ENCODE measurements around the gene FMN2.
"Not testable (repeated sequence)": the region's sequence is repeated elsewhere in the genome, so short reads cannot be mapped to it uniquely, and the experiment has no call there.

Gene FMN2

GRCh38 chr1:240145120-240145519, 53.4 kb downstream of the FMN2 start:
- H3K4me3 Mint-ChIP-seq, result no peak overlapping the region
- no peak for DNase-seq
- H3K36me3 Mint-ChIP-seq (ENCODE audit: low read depth), result no peaks in the 10 kb centered on the region
- no peaks in the 10 kb centered on the region for H3K27me3 Mint-ChIP-seq
- H3K9me3 Mint-ChIP-seq, result no peaks in the 10 kb centered on the region
- H3K4me1 Mint-ChIP-seq (ENCODE audit: low read depth), result no peaks in the 10 kb centered on the region
- H3K27ac Mint-ChIP-seq, result no peak overlapping the region

- Mint-ChIP-seq H3K27me3 (no peaks in the 10 kb centered on the region), H3K9me3 (no peaks in the 10 kb centered on the region), H3K36me3 (ENCODE audit: low read depth) (no peaks in the 10 kb centered on the region), H3K27ac (no peak overlapping the region), H3K4me1 (ENCODE audit: low read depth) (no peaks in the 10 kb centered on the region), H3K4me3 (no peak overlapping the region)
- DNase-seq, result no peak
These were observed 56.6 kb downstream of the FMN2 start for GRCh38 chr1:240148333-240148732.

GRCh38 chr1:240149484-240150094, 57.9 kb downstream of the FMN2 start:
- Mint-ChIP-seq H3K9me3 (no peaks in the 10 kb centered on the region), H3K4me1 (ENCODE audit: low read depth) (no peaks in the 10 kb centered on the region), H3K36me3 (ENCODE audit: low read depth) (no peaks in the 10 kb centered on the region), H3K27me3 (no peaks in the 10 kb centered on the region), H3K4me3 (no peak overlapping the region), H3K27ac (no peak overlapping the region)
- no peak for DNase-seq

GRCh38 chr1:240151136-240151735, 59.6 kb downstream of the FMN2 start:
- H3K4me1 Mint-ChIP-seq (ENCODE audit: low read depth), result no peaks in the 10 kb centered on the region
- H3K4me3 Mint-ChIP-seq, result no peak overlapping the region
- H3K9me3 Mint-ChIP-seq, result no peaks in the 10 kb centered on the region
- DNase-seq, result no peak
- H3K27me3 Mint-ChIP-seq, result no peaks in the 10 kb centered on the region
- H3K36me3 Mint-ChIP-seq (ENCODE audit: low read depth), result no peaks in the 10 kb centered on the region
- H3K27ac Mint-ChIP-seq, result no peak overlapping the region

- Mint-ChIP-seq H3K4me3 (no peak overlapping the region), H3K4me1 (ENCODE audit: low read depth) (no peaks in the 10 kb centered on the region), H3K27me3 (no peaks in the 10 kb centered on the region), H3K9me3 (no peaks in the 10 kb centered on the region), H3K36me3 (ENCODE audit: low read depth) (no peaks in the 10 kb centered on the region), H3K27ac (no peak overlapping the region)
- no peak for DNase-seq
These were observed 61.1 kb downstream of the FMN2 start for GRCh38 chr1:240152611-240153297.

GRCh38 chr1:240155605-240156004, 63.9 kb downstream of the FMN2 start:
- H3K27ac Mint-ChIP-seq, result no peak overlapping the region
- no peaks in the 10 kb centered on the region for H3K4me1 Mint-ChIP-seq (ENCODE audit: low read depth)
- DNase-seq, result no peak
- H3K27me3 Mint-ChIP-seq, result no peaks in the 10 kb centered on the region
- H3K9me3 Mint-ChIP-seq, result no peaks in the 10 kb centered on the region
- H3K4me3 Mint-ChIP-seq, result no peak overlapping the region
- no peaks in the 10 kb centered on the region for H3K36me3 Mint-ChIP-seq (ENCODE audit: low read depth)

- DNase-seq, result no peak
- no peak overlapping the region for H3K4me3 Mint-ChIP-seq
- H3K27me3 Mint-ChIP-seq, result no peaks in the 10 kb centered on the region
- H3K4me1 Mint-ChIP-seq (ENCODE audit: low read depth), result no peaks in the 10 kb centered on the region
- no peaks in the 10 kb centered on the region for H3K36me3 Mint-ChIP-seq (ENCODE audit: low read depth)
- H3K9me3 Mint-ChIP-seq, result peaks cover 3% of the 10 kb centered on the region
- H3K27ac Mint-ChIP-seq, result no peak overlapping the region
These were observed 73.1 kb downstream of the FMN2 start for GRCh38 chr1:240164742-240165141.

GRCh38 chr1:240169188-240169587, 77.5 kb downstream of the FMN2 start:
- Mint-ChIP-seq H3K9me3 (peaks cover 3% of the 10 kb centered on the region), H3K36me3 (ENCODE audit: low read depth) (no peaks in the 10 kb centered on the region), H3K27ac (no peak overlapping the region), H3K27me3 (no peaks in the 10 kb centered on the region), H3K4me1 (ENCODE audit: low read depth) (no peaks in the 10 kb centered on the region), H3K4me3 (no peak overlapping the region)
- DNase-seq, result no peak

- DNase-seq, result no peak
- Mint-ChIP-seq H3K4me1 (ENCODE audit: low read depth) (no peaks in the 10 kb centered on the region), H3K9me3 (peaks cover 3% of the 10 kb centered on the region), H3K27me3 (no peaks in the 10 kb centered on the region), H3K4me3 (no peak overlapping the region), H3K27ac (no peak overlapping the region), H3K36me3 (ENCODE audit: low read depth) (no peaks in the 10 kb centered on the region)
These were observed 78.6 kb downstream of the FMN2 start for GRCh38 chr1:240170266-240170665.

GRCh38 chr1:240170806-240171205, 79.1 kb downstream of the FMN2 start:
- H3K27me3 Mint-ChIP-seq, result no peaks in the 10 kb centered on the region
- no peak for DNase-seq
- no peak overlapping the region for H3K4me3 Mint-ChIP-seq
- H3K9me3 Mint-ChIP-seq, result no peaks in the 10 kb centered on the region
- no peaks in the 10 kb centered on the region for H3K36me3 Mint-ChIP-seq (ENCODE audit: low read depth)
- no peaks in the 10 kb centered on the region for H3K4me1 Mint-ChIP-seq (ENCODE audit: low read depth)
- no peak overlapping the region for H3K27ac Mint-ChIP-seq

- Mint-ChIP-seq H3K4me1 (ENCODE audit: low read depth) (no peaks in the 10 kb centered on the region), H3K27ac (no peak overlapping the region), H3K36me3 (ENCODE audit: low read depth) (no peaks in the 10 kb centered on the region), H3K27me3 (no peaks in the 10 kb centered on the region), H3K9me3 (no peaks in the 10 kb centered on the region), H3K4me3 (no peak overlapping the region)
- DNase-seq, result no peak
These were observed 80.2 kb downstream of the FMN2 start for GRCh38 chr1:240171907-240172306.

- Mint-ChIP-seq H3K9me3 (no peaks in the 10 kb centered on the region), H3K4me3 (no peak overlapping the region), H3K27ac (no peak overlapping the region), H3K4me1 (ENCODE audit: low read depth) (no peaks in the 10 kb centered on the region), H3K27me3 (no peaks in the 10 kb centered on the region), H3K36me3 (ENCODE audit: low read depth) (no peaks in the 10 kb centered on the region)
- no peak for DNase-seq
These were observed 82.2 kb downstream of the FMN2 start for GRCh38 chr1:240173836-240174235.

GRCh38 chr1:240174734-240175133, 83.1 kb downstream of the FMN2 start:
- Mint-ChIP-seq H3K9me3 (no peaks in the 10 kb centered on the region), H3K4me1 (ENCODE audit: low read depth) (no peaks in the 10 kb centered on the region), H3K27me3 (no peaks in the 10 kb centered on the region), H3K27ac (no peak overlapping the region), H3K36me3 (ENCODE audit: low read depth) (no peaks in the 10 kb centered on the region), H3K4me3 (no peak overlapping the region)
- DNase-seq, result no peak

GRCh38 chr1:240178366-240178765, 86.7 kb downstream of the FMN2 start:
- no peak overlapping the region for H3K27ac Mint-ChIP-seq
- H3K4me1 Mint-ChIP-seq (ENCODE audit: low read depth), result no peaks in the 10 kb centered on the region
- no peak overlapping the region for H3K4me3 Mint-ChIP-seq
- no peaks in the 10 kb centered on the region for H3K36me3 Mint-ChIP-seq (ENCODE audit: low read depth)
- H3K9me3 Mint-ChIP-seq, result no peaks in the 10 kb centered on the region
- no peaks in the 10 kb centered on the region for H3K27me3 Mint-ChIP-seq
- no peak for DNase-seq

GRCh38 chr1:240184682-240185081, 93.0 kb downstream of the FMN2 start:
- not testable (repeated sequence) for H3K4me1 Mint-ChIP-seq (ENCODE audit: low read depth); H3K4me3 Mint-ChIP-seq; H3K27ac Mint-ChIP-seq; H3K36me3 Mint-ChIP-seq (ENCODE audit: low read depth); H3K9me3 Mint-ChIP-seq; DNase-seq
- H3K27me3 Mint-ChIP-seq, result peaks cover 33% of the 10 kb centered on the region
